A673 (cell line): ENCODE results near the gene MIEF1. TPM values are rescaled to one million over a fixed set of nuclear protein-coding genes. Genes with fewer than 3 reads are reported as not detected.

ENCODE experiments used
- BruUV-seq: library from RNA; stranded (reverse); fragments of 400-500 nt; replicated peaks from 2 replicates; lab custom pipeline; 2021; lab: Mats Ljungman, UMichigan
- CTCF ChIA-PET: fragments of 300-600 bp; sonication (Branson Sonifier 250); formaldehyde crosslinking; loops from one replicate; lab custom pipeline; 2022; ENCODE audit warnings: antibody characterized with exemption; lab: Charles Lee
- POLR2A ChIA-PET: fragments of 300-600 bp; sonication (Branson Sonifier 250); formaldehyde crosslinking; loops from one replicate; lab custom pipeline; 2022; ENCODE audit warnings: antibody characterized with exemption; ENCODE audit not compliant: low non-redundant PET; lab: Charles Lee
- DNase-seq: peaks from one replicate; pipeline ENCODE4 v3.0.0-alpha.2; 2015; ENCODE audit warnings: low spot score
- H3K27ac ChIP-seq: fragments of 200-600 bp; sonication (generic); 2 replicates; pipeline ENCODE4 v1.5.1; 2016; ENCODE audit warnings: mixed run types, low read depth, mild to moderate bottlenecking, mixed read lengths, antibody characterized with exemption, low read length; ENCODE audit not compliant: poor library complexity, severe bottlenecking
- H3K27me3 ChIP-seq: fragments of 200-600 bp; sonication (generic); replicated peaks from 2 replicates; pipeline ENCODE4 v1.6.1; 2017; ENCODE audit warnings: mixed run types, low read depth, mild to moderate bottlenecking, mixed read lengths, antibody characterized with exemption, low read length; ENCODE audit not compliant: insufficient read depth, poor library complexity
- H3K36me3 ChIP-seq: fragments of 200-600 bp; sonication (generic); 2 replicates; pipeline ENCODE4 v1.6.1; 2016; ENCODE audit warnings: mixed run types, mild to moderate bottlenecking, mixed read lengths, antibody characterized with exemption, low read length; ENCODE audit not compliant: insufficient read depth, poor library complexity, severe bottlenecking
- H3K4me1 ChIP-seq: fragments of 200-600 bp; sonication (generic); 2 replicates; pipeline ENCODE4 v1.6.1; 2017; ENCODE audit warnings: mixed run types, mild to moderate bottlenecking, mixed read lengths, antibody characterized with exemption, low read length; ENCODE audit not compliant: insufficient read depth, poor library complexity, severe bottlenecking
- H3K4me3 ChIP-seq: fragments of 200-600 bp; sonication (generic); 2 replicates; pipeline ENCODE4 v1.5.1; 2016; ENCODE audit warnings: low read depth, mixed run types, mild to moderate bottlenecking, mixed read lengths, low read length; ENCODE audit not compliant: poor library complexity, severe bottlenecking
- H3K9me3 ChIP-seq: fragments of 200-600 bp; sonication (generic); 2 replicates; pipeline ENCODE4 v1.6.1; 2016; ENCODE audit warnings: mixed run types, low read depth, mild to moderate bottlenecking, mixed read lengths, antibody characterized with exemption, low read length; ENCODE audit not compliant: poor library complexity, severe bottlenecking
- EZH2 ChIP-seq: fragments of 200-600 bp; sonication (generic); IDR thresholded peaks from 2 replicates; pipeline ENCODE4 v1.6.1; 2017; ENCODE audit warnings: borderline replicate concordance, low read depth, mild to moderate bottlenecking, mixed read lengths, antibody characterized with exemption, low read length; ENCODE audit not compliant: poor library complexity, severe bottlenecking
- intact Hi-C: fragments of 100-400 bp; cut with micrococcal nuclease; formaldehyde crosslinking; loops from one replicate; pipeline ENCODE4 v1.10.0; 2022; ENCODE audit not compliant: unreplicated experiment
- total RNA-seq: library from RNA; stranded (reverse); gene quantifications from 2 replicates; pipeline ENCODE4 v1.2.3, GENCODE V29; 2021
- TF ChIP-seq, protein P1 (sequence below): fragments of 300-800, 200-600 bp; sonication (generic); conservative IDR thresholded peaks from 2 replicates; pipeline ENCODE4 v1.5.1; 2017; ENCODE audit warnings: low read depth, mild to moderate bottlenecking, antibody characterized with exemption, low read length, moderate library complexity, mixed read lengths

The MIEF1 gene
- total RNA-seq, 1 experiment from 2014 or later, result 55.1 TPM

DNA sequence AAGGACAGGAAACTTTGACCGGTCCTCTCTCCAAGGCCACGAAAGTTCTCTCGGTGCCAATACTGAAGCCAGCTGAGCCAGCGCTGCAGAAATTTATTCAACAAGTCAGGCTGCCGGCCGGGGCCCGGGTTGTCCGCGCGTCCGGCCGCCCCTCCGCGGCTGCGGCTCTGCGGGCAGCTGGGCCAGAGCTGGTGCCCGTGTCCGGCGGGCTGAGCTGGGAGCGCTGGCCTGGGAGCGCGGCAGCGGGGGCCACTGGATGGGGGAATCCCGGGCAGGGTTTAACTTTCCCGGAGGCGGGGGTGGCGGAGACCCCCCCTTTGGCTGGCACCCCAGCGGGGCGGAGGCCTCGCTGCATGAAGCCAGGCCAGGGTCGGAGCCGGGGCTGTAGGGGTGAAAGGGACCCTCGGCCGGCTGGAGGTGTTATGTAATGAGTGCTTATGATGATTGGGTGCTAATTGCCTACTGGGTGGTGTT lies 56.2 kb downstream of the MIEF1 start:
- DNase-seq, result no peak
- ChIA-PET CTCF (interaction anchor here (0.6 kb wide), 1 partner anchor 250 kb away, joined by 9 read pairs; no protein-coding TSS in a partner anchor), POLR2A (no interaction called here)
- intact Hi-C loops, result no loop called here
- Histone ChIP-seq H3K9me3 (no peaks in the 10 kb centered on the region), H3K27ac (no peak overlapping the region), H3K36me3 (no peaks in the 10 kb centered on the region), H3K27me3 (peaks cover 36% of the 10 kb centered on the region), H3K4me3 (peak overlapping the region; percentile 30), H3K4me1 (no peaks in the 10 kb centered on the region)
- peak; percentile 70 for TF ChIP-seq EZH2
- TF ChIP-seq, protein P1, sequence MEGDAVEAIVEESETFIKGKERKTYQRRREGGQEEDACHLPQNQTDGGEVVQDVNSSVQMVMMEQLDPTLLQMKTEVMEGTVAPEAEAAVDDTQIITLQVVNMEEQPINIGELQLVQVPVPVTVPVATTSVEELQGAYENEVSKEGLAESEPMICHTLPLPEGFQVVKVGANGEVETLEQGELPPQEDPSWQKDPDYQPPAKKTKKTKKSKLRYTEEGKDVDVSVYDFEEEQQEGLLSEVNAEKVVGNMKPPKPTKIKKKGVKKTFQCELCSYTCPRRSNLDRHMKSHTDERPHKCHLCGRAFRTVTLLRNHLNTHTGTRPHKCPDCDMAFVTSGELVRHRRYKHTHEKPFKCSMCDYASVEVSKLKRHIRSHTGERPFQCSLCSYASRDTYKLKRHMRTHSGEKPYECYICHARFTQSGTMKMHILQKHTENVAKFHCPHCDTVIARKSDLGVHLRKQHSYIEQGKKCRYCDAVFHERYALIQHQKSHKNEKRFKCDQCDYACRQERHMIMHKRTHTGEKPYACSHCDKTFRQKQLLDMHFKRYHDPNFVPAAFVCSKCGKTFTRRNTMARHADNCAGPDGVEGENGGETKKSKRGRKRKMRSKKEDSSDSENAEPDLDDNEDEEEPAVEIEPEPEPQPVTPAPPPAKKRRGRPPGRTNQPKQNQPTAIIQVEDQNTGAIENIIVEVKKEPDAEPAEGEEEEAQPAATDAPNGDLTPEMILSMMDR, result no peak
- no TSS peak for BruUV-seq

DNA sequence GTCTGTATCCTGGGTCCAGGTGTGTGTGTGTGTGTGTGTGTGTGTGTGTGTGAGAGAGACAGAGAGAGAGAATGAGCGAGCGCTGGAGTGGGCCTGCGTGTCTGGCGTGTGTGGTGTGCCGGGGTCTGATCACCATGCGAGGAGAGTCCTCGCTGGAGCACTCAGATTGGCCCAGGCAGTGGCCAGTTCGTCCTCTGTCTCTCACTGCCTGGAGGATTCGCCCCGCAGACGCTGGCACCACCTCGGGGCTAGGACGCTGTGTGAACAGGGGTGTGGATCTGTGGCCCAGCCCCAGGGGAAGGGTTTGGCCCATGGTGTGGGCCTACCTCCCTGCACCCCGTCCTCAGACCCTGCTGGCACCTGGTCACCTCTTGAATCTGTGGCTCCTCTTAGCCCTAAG lies 56.9 kb downstream of the MIEF1 start:
- no TSS peak for BruUV-seq
- intact Hi-C loops, result no loop called here
- TF ChIP-seq EZH2, result no peak
- TF ChIP-seq, protein P1, result no peak
- peak overlapping the region; percentile 30 for H3K4me3 ChIP-seq
- no peak overlapping the region for H3K27ac ChIP-seq
- CTCF ChIA-PET, result no interaction called here
- POLR2A ChIA-PET, result no interaction called here
- no peaks in the 10 kb centered on the region for H3K4me1 ChIP-seq
- no peaks in the 10 kb centered on the region for H3K36me3 ChIP-seq
- H3K27me3 ChIP-seq, result peaks cover 36% of the 10 kb centered on the region
- no peak for DNase-seq
- H3K9me3 ChIP-seq, result no peaks in the 10 kb centered on the region

DNA sequence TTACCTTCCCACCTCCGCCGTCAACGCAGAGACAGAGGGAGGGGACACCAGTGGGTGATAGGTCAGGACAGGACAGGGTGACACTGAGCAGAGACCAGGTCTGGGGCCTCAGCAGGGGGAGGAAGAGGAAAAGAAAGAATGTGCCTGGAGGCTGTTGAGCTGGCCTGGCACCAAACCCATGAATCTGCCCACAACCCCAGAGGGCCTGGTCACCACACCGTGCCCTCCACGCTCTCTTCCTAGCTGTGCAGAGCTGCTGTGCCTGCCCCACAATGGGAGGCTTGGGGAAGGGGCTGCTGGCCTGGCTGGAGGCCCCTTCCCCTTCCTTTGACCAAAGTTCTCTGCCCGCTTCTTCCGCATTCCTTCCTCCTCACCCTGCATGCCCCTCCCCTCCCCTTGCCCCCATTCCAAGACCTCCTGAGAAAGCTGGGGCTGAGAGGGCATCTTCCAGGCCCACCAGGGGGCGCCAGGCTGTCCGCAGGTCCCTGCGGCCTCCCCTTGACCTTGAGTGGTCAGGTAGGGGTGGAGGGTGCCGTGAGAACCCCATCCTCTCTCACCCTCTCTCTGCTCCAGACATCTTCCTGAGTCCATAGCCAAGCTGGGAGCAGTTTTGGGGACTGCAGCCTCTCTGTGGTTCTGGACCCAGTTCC lies 57.5 kb downstream of the MIEF1 start:
- POLR2A ChIA-PET, result no interaction called here
- H3K27ac ChIP-seq, result no peak overlapping the region
- H3K9me3 ChIP-seq, result no peaks in the 10 kb centered on the region
- no TSS peak for BruUV-seq
- CTCF ChIA-PET, result no interaction called here
- intact Hi-C loops, result no loop called here
- H3K27me3 ChIP-seq, result peaks cover 36% of the 10 kb centered on the region
- H3K4me3 ChIP-seq, result no peak overlapping the region
- no peak for DNase-seq
- no peaks in the 10 kb centered on the region for H3K36me3 ChIP-seq
- no peak for TF ChIP-seq EZH2
- TF ChIP-seq, protein P1, result peak; percentile 59
- H3K4me1 ChIP-seq, result no peaks in the 10 kb centered on the region
